ENCODE data around the gene STXBP5.

STXBP5 gene

GRCh38 chr6:147438758-147439528 is 234.7 kb downstream of the STXBP5 start:
- no peak for DNase-seq (ENCODE audit: low spot score)

All from activated CD4-positive, alpha-beta T cell treated with anti-CD3 and anti-CD28 coated beads, Interleukin-2, Interleukin-4, amounts not matched to agents 100 ng/mL and 50 ng/mL, durations not matched to agents 16 hours and 8 hours (primary cell).